GM12801 (cell line): ENCODE results near the gene SLC37A2.

Experiments
- TF ChIP-seq, protein P1 (sequence below): IDR thresholded peaks from one replicate; pipeline ENCODE4 v1.5.1; 2011; ENCODE audit warnings: control low read depth; ENCODE audit not compliant: insufficient read length; ENCODE audit errors: extremely low read depth

Gene SLC37A2

DNA sequence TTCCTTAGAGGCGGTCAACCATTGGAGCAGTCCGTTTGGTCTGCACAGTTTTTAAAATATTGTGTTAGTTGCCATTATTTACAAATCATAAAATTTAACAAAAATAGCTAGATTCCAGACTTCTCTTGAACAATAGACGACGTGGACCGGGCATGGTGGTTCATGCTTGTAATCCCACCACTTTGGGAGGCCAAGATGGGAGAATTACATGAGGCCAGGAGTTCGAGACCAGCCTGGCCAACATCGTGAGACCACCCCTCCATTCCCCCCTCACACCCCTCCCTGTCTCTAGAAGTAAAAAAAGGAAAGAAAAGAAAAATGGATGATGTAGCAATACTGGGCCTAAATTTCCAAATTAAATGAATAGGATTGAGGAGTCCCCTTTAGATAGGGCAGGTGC, 965 bp downstream of the SLC37A2 start:
- TF ChIP-seq, protein P1, sequence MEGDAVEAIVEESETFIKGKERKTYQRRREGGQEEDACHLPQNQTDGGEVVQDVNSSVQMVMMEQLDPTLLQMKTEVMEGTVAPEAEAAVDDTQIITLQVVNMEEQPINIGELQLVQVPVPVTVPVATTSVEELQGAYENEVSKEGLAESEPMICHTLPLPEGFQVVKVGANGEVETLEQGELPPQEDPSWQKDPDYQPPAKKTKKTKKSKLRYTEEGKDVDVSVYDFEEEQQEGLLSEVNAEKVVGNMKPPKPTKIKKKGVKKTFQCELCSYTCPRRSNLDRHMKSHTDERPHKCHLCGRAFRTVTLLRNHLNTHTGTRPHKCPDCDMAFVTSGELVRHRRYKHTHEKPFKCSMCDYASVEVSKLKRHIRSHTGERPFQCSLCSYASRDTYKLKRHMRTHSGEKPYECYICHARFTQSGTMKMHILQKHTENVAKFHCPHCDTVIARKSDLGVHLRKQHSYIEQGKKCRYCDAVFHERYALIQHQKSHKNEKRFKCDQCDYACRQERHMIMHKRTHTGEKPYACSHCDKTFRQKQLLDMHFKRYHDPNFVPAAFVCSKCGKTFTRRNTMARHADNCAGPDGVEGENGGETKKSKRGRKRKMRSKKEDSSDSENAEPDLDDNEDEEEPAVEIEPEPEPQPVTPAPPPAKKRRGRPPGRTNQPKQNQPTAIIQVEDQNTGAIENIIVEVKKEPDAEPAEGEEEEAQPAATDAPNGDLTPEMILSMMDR: no peak

DNA sequence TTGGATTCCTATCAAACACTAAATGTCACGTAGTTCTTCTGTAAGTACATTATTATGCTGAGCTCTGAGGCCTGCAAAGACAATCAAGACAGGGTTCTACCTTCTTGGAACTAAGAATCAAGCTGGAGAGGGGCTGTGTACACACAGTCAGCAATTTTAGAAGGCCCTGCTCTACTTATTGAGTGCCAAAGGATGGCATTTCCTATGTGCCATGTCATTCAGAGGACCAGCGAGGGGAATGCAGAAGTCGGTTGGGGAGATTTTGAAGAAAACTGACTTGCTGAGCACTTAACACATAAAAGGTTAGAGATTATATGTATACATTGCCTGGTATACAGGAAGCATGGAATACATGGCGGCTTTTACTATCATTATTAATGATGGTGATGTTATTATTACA, 5.3 kb downstream of the SLC37A2 start:
- TF ChIP-seq, protein P1: no peak

DNA sequence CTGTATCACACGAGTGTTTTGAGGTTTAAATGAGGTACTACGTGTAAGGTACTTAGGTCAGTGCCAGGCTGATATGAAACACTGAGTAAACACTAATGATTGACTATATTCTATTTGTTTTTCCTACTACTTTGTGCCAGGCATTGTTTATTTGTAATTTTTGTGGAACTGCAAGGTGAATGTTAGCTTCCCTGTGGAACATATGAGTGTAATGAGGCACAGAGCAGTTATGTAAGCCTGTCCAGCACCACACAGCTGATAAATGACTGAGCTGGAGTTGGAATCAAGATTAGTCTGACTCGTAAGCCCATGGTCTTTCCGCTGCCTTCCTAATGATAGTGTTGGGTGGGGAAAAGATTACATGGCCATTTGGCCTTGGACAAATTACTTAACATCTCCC, 5.9 kb downstream of the SLC37A2 start:
- TF ChIP-seq, protein P1: no peak

DNA sequence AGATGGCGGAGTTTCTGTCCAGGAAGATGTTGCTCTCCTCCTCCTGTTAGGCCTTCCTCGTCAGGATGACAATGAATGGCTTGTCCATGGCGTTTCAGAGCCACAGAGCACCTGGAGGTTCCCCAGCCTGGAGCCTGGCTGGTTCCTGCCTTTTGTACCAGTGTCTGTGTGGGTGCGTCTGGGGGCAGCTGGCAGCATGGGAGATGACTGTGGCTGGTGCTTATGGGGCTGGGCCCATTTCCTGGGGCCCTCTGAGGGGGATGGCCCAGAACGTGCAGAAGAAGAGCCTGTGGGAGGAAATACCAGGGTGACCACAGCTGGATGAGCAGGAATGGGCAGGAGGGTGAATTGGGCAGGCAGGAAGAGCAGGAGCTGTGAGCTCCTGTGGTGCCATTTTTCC, 6.7 kb downstream of the SLC37A2 start:
- TF ChIP-seq, protein P1: no peak

DNA sequence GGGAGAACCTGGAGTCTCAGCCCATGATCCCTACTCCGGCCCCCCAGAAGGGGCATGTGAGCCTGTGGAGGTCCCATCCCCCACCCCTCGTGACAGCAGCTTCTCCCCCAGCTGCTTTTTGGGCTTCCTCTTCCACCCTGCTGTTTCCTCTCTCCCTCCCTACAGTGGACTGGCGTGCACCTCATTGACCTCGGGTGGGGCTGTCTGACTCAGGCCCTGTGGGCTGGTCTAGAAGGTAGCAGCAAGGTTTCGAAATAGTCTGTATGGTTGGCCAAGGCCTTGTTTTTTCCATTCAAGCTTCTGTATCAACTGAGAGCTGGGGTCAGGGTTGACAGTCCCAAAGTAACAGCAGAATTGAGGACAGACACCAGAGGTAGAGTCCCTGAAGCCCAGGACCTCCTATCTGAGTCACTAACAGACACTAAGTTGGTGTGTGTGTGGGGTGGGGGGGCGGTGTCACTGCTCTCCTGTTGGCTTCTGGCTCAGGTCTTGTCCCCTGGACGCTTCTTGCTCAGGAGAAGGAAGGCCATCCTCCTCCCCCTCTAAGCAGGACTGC, 7.7 kb downstream of the SLC37A2 start:
- TF ChIP-seq, protein P1: no peak

DNA sequence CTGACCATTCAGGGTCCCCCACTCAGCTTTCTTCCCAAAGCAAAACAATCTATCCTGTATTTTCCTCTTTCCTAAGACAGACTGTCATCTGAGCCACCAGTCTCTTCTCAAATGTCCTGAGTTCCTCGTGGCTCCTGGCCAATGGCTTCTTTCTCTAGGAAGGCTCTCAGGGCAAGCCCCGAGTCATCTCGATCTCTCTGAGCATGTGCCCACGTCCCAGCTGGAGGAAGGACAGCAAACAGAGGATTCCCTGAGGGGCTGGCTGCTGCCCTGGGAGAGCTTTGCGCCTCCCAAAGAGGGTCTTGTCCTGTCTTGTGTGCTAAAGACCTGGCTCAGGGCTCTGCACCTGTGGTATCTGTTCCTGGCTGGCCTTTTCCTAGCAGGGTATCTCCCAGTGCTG, 8.3 kb downstream of the SLC37A2 start:
- TF ChIP-seq, protein P1: no peak

DNA sequence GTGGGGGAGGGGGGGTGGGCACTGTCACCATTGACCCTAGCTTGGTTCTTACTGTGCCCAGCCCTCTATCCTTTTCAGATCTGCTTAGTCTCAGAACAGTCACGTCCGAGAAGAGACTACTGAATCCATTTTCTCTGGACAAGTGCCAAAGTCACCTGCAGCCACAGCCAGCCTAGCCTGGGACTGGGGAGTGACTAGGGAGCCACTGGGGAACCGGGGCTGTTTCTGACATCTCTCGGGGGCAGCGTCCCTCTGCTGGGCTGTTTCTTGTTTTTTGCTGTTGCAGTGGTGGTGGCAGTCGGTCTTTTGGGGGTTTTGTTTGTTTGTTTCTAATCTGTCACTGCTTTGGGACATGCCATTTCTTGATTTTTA, 8.7 kb downstream of the SLC37A2 start:
- TF ChIP-seq, protein P1: no peak
